Stimulated activated CD8-positive, alpha-beta memory T cell treated with anti-CD3 and anti-CD28 coated beads, Interleukin-4, amount 100 ng/mL, for 4 hours (primary cell): ENCODE results near the gene MICAL3.
A peak's percentile ranks its signal among the peaks of the same experiment; 100 is the strongest.

Experiments
- DNase-seq, 2 donors: peaks; one replicate each; pipeline ENCODE4 v3.0.0-alpha.2; 2020; ENCODE audit warnings: low read depth in 2 of 2, low spot score in 1 of 2

MICAL3 gene

GRCh38 chr22:17783773-17784480 is 240.4 kb downstream of the MICAL3 start:
- DNase-seq: no peak

GRCh38 chr22:17783312-17783711 is 241.0 kb downstream of the MICAL3 start:
- DNase-seq: no peak

GRCh38 chr22:17782621-17783020 is 241.7 kb downstream of the MICAL3 start:
- no peak for DNase-seq

- DNase-seq: no peak
Observed at GRCh38 chr22:17782158-17782557, 242.2 kb downstream of the MICAL3 start.

GRCh38 chr22:17781319-17782031 is 242.9 kb downstream of the MICAL3 start:
- peak; percentile 32 to 69 for DNase-seq

GRCh38 chr22:17780741-17781318 is 243.5 kb downstream of the MICAL3 start:
- DNase-seq: no peak

GRCh38 chr22:17780116-17780740 is 244.1 kb downstream of the MICAL3 start:
- DNase-seq: no peak

- no peak for DNase-seq
Observed at GRCh38 chr22:17779286-17780115, 244.9 kb downstream of the MICAL3 start.

- no peak for DNase-seq
Observed at GRCh38 chr22:17778412-17778976, 245.9 kb downstream of the MICAL3 start.

- DNase-seq: no peak
Observed at GRCh38 chr22:17777717-17778044, 246.7 kb downstream of the MICAL3 start.

GRCh38 chr22:17777005-17777716 is 247.2 kb downstream of the MICAL3 start:
- DNase-seq: peak; percentile 36 to 46

- DNase-seq: no peak
Observed at GRCh38 chr22:17775781-17776465, 248.4 kb downstream of the MICAL3 start.

GRCh38 chr22:17774926-17775685 is 249.3 kb downstream of the MICAL3 start:
- no peak for DNase-seq

- DNase-seq: no peak
Observed at GRCh38 chr22:17774206-17774925, 250.0 kb downstream of the MICAL3 start, which contains the start of gene BID. Gene BID, minus strand, starts transcription at chr22:17774469. Its CDS starts 24,353 bp downstream, at chr22:17750116.

- DNase-seq: peak; percentile 33 to 57
Observed at GRCh38 chr22:17773606-17774205, 250.7 kb downstream of the MICAL3 start.

- no peak for DNase-seq
Observed at GRCh38 chr22:17772958-17773605, 251.3 kb downstream of the MICAL3 start.
